Stimulated activated CD4-positive, alpha-beta T cell treated with anti-CD3 and anti-CD28 coated beads, Interleukin-4, amount 100 ng/mL, for 24 hours (primary cell): ENCODE measurements around the gene TM4SF20.

ENCODE experiments used
- DNase-seq: peaks from one replicate; pipeline ENCODE4 v3.0.0-alpha.2; 2020

Gene TM4SF20, protein sequence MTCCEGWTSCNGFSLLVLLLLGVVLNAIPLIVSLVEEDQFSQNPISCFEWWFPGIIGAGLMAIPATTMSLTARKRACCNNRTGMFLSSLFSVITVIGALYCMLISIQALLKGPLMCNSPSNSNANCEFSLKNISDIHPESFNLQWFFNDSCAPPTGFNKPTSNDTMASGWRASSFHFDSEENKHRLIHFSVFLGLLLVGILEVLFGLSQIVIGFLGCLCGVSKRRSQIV

DNA sequence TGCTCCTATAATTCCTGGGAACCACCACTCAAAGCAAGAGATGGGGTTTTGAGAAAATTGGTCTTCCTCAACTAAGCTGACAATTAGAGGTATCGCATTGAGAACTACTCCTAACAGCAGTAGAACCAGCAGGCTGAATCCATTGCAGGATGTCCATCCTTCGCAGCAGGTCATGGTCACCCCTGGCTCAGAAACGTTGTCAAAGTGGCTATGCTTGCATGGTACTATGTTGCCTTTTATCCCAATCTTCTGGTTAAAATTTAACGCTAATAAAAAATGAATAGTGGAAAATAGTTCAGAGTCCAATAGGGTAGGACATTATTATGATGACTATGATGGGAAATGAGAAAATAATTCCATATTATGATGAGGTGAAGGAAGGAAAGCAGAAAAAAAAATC, at the start of gene TM4SF20:
TM4SF20 (minus strand) TSS at position 212 of the 400 bp plus-strand sequence; CDS start at position 174, 38 bp downstream.
- DNase-seq = no peak

DNA sequence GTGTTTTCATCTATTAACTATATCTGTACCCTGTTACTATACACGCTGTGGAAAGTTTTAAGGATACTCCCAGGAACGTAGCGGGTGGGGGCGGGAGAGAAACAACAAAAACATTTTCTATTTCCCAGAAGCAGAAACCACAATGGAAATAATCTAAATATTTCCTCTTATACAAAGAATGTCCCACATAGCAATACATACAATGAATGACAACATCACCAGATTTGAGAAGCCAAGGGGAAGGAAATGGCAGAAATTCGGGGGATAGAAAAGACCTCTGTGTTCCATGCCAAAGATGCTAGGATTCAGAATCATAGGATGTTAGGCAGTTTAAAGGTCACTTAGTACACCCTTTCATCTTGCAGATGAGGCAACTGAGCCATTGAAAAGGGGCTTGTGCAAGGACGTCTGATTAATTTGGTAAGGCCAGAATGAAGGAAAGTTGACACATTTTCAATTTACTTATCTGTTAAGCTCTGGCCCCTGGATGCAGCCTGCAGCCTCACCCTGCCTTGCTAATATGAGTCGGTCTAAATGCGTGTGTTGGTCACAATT, 49.7 kb upstream of the TM4SF20 start:
- DNase-seq = no peak

DNA sequence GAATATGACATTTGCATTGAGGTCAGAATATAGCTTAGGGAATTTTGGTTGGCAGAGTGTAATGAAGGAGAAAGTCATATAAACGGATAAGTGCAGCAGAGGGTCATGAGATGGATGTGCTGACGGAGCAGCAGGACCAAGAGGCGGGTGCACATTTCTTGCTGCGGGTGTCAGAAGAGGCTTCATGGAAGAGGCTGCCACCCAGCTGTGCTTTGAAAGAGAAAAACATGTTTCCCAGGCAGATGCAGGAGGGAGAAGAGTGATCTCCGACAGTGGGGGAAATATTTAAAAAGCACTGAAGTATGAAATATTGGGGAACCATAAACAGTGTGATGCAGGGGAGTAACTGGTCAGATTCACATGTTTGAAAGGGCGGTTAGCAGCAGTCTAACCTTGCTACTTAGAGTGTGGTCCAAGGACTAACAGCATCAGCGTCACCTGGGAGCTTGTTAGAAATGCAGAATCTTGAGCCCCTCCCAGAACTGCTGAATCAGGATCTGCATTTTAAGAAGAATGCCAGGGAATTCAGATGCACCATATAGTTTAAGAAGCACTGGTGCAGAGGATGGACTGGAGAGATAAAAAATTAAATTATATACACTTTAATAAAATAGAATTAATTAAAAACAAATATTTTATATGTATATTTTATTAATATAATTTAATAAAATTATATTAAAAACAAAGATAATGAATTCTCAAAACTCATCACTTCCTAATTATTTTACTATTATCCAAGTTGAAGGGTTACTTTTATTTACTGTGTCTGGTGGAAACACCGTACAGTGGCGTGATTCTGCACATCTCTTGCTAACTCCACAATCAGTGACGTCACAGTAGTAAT, 44.8 kb upstream of the TM4SF20 start:
- no peak for DNase-seq

DNA sequence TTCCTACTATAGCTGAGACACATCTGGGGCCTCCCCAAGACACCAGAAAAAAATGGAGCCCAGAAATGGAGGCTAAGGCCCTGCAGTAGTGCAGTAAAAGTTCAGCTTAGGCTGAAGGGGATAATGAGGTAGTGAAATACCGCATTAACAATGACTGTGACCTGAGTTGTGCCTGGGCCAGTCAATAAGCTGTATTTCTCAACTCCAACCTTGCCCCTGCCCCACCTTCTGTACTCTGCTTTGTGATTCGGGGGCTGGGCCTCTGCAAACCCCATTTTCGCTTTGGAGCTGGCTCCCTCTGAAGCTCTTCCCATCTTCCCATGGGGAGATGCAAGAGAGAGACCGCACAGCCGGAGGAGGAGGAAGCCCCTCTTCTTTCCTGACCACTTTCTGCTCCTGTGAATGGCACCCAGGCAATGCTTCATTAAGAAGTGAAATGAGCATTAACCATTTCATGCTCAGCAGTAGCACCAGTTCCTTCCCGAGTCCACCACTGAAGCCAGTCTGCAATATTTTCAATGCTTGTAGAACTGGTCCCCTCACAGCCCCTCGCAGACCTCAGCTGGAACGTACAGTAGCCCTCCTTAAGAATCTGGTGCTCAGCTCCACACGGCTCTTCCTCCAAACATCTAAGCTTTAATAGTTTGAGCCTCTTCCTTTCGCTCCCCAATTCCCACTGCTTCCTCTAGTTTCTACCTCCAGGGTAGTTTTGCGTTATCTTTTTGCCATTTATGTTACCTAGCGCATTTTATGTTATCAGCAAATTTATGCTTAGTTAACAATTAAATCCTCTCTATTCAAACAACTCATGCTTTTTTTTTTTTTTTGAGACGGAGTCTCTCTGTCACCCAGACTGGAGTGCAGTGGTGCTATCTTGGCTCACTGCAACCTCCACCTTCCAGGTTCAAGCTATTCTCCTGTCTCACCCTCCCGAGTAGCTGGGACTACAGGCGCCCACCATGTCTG, 41.3 kb upstream of the TM4SF20 start:
- DNase-seq = no peak

DNA sequence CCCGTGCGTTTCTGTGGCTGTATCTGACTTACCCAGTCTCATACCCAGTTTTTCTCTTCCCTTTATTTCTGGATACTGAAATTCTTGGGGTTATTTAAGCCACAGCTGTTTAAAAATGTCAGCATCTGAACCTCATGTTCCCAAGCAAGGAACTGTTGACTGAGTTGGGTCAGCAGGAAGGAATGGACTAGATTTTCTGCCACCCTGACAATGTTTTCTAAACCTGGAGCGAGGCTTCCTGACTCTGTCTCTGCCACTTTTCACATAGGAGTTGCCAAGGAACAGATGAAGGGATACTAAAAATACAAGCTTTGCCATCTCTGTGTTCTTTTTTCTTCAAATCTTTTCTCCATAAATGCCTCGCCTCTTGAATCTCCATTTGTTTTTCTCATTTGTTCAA, 37.6 kb upstream of the TM4SF20 start:
- no peak for DNase-seq

DNA sequence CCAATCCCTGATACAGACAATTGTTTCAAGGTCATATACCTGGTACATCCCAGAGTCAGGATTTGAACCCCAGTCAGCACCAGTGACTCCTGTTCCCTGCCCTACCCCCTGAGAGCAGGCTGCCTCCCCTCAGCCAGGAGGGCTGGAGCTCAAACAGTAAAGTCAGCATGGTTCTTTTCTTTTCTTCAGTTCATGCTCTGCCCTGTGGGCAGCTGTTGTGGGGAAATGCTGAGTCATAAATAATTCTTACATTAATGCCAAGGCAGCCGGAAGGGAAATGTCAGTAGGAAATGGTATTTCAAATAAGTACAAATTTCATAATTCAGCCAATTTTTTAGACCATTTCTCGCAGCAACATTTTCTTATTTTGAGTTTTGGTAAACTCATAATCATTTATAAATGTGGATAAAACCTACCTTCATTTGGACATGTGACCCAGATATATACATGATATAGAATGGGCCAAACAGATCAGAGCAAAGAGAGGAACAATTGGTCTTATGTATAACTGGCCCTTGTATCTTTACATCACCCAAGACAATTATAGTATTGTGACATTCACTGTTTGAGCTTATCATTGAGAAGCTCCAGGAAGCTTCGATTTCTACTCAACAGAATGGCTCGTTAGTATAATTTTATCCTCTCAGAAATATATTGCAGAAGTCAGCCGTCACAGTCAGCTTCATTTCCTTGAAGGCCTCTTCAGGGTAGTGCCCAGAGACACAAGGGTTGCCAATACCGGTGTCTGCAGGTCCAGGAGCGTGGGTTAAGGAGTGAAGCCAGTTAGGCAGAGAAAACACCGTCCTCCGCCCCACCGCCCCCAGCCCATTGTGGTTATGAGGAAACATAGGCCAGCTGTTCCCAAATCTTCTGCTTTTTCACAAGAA, 36.7 kb upstream of the TM4SF20 start:
- DNase-seq = no peak

DNA sequence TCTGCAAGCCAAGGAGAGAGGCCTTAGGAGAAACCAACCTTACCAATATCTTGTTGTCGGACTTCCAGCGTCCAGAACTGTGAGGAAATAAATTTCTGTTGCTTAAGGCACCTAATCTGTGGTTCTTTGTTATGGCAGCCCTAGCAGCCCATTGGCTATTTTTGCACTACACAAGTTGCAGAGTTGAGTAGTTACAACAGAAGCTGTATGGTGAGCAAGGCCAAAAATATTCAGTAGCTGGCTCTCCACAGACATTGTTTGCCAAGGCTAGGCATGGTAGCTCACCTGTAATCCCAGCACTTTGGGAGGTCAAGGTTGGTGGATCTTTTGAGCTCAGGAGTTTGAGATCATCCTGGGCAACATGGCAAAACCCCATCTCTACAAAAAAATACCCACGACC, 35.7 kb upstream of the TM4SF20 start:
- no peak for DNase-seq

DNA sequence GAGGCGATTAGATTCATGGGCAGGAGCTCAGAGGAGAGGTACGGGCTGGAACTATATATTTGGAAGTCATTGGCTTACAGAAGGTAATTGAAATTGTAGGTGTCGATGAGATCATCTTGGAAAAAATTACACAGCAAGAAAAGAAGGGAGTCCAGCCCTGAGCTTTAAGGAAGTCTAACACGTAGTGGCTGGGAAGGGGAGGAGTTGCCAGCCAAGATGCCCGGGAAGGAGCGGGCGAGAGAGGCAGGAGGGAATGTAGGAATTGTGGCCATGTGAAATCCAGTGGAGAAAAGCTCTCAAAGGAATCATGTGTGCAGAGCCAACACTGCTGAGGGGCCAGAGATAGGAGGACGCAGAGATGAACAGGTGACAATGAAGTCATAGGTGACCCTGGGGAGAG, 34.3 kb upstream of the TM4SF20 start:
- DNase-seq = no peak

DNA sequence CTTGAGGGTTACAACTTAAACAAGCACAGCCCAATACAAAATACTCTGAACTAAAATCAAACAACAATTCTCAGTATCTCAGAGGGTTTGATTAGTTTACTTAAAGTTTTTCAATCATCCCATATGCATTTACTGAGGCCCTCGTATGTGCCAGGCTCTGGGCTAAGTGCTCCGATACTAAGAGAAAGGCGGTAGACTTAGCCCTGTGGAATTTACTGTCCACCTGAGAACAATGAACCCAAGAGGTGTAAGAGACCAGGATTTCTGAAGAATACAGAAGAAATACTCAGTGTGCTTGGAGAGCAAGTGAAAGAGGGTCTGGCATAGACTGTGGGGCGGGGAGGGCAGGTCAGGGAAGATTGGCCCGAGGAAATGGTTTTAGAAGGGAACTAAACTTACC, 33.8 kb upstream of the TM4SF20 start:
- DNase-seq = no peak

DNA sequence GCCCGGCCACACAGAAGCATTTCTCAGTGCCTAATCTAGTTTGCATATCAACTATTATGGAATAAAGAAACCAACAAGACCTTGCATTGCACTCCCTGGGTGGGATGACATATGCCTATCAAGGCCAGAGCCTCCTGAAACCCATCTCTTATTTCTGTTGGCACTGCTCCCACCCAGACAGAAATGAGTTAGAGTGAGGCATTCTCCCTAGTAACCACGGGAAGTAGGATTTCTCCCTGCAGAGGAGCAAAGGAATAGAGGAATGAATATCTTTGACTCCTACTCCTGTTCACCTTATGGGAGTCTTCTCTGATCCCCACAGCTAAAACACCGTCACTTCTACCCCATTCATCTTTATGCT, 32.9 kb upstream of the TM4SF20 start:
- DNase-seq = no peak

DNA sequence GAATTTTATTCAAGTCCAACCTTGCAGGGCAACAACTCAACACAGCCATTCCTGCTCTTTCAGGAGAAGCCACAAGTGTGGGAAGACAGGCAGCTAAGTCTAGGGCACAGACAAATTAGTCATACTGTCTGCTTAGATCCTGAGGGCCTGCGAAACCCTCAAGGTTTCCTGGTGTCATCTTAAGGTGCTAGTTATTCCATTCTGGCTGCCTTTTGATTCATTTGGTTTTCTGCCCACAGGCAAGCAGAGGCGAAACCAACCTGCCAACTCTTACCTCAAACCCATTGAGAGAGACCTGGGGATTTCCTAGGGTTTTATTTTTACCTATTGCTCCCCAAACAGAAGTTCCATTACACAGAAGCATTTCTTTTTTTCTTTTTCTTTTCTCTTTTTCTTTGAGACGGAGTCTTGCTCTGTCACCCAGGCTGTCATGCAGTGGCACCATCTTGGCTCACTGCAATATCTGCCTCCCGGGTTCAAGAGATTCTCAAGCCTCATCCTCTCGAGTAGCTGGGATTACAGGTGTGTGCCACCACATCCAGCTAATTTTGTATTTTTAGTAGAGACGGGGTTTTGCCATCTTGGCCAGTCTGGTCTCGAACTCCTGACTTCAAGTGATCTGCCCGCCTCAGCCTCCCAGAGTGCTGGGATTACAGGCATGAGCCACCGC, 32.3 kb upstream of the TM4SF20 start:
- DNase-seq = peak; percentile 79

DNA sequence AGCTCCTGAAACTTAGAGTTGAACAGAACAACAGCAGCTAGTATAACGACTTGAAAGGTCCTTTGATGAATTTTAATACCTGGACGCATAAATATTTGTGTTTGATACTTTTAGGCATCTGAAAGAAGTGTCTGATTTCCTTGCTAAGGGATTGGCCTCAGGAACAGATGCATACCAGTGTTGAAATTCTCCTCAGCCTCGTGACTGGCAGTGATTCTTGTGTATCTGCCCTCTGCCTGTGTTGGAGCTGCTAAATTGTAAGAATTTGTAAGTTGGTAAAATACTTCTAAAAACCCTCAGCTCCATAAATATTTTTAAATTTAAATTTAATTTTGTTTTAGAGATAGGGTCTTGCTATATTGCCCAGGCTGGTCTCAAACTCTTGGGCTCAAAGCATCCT, 31.1 kb upstream of the TM4SF20 start:
- no peak for DNase-seq

DNA sequence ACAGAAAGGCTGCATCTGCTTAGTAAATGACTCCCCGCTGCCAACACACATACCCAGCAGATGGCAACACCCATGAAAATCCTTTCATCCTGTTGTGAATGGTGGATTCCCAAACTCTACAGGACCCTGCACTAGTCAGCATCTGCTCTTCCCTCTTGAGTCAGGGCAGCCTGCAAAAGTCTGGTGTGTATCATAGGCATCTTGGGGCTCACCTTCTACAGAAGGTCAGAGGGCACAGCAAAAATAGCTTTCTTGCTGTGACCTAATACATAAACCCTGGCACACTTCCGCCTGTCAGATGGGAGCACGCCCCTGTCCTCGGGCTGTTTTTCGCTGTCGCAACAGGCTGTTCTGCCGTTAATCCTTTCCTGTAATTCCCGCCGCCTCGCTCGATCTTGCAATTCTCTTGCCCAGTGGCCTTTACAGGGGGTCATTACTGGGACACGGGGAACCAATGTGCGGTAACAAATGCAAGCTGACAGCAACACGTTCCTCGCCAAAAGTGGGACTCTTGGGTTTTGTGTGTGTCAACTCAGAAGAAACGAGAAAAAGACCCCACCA, 28.6 kb upstream of the TM4SF20 start:
- DNase-seq = no peak

DNA sequence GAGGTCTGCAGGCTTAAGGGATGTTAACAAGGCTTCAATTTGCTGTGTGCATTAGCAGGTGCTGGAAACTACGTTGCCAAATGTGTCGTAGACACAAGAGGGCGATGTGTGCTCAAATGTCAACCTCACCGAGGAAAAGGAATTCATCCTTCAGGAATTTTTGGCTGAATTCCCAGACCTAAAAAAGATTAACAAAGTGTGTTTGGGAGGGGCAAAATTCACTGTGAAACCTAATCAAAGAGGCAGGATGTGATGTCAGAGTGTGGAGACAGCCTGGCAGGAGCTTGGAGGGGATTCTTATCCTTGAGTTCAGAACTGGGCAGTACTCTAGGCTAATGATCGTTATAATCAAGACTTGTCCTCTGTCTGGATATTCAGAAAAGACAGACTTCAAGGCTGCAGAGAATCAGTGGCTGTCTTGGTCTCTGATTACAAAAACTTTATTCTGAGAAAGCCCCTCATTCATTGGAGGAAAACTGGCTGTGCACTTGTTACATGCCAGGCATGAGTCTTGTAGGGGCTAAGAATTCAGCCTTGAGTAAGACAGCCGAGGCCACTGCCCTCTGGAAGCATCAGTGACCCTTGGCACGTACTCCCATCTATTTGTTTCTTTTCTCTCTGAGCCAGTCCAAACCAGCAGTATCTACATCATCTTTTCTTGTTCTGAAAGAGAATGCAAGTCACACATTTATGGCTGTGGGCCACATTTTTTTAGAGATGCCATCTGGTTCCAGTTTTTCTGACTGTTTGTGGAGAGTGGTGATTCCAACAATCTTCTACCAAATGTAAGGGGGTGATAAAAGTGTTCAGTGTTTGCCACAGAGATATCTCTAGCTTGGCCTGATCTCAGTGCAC, 27.3 kb upstream of the TM4SF20 start:
- DNase-seq = no peak

DNA sequence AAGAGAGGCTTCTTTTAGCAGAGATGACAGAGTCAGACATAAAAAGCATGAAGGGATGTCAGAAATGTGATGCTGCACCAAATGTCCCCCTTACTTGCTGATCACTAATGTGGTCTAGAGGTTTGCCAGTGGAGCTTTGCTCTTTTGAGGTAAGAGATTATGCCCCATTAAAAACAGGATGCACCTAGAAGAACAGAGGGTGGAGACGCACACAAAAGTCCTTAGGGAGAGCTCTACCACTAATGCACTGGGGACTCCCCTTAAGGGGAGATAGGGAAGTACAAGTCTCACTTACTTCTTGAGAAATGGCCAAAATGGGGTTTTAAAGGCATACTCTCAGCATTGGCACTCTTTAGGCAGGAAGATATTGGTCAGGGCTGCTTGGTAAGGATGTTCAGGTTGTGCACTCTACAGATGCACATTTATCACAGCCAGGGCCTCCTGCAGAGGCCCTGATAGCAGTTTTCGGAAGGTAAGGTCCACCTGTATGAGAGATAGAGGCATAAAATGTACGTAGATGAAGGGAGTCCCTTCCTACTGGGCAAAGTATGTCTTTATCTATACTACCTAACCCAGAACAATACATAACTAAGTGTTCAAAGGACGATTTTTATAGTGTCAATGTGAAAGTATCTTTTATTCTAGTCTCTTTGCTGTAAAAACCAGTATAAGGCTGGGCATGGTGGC, 25.6 kb upstream of the TM4SF20 start:
- DNase-seq = no peak

DNA sequence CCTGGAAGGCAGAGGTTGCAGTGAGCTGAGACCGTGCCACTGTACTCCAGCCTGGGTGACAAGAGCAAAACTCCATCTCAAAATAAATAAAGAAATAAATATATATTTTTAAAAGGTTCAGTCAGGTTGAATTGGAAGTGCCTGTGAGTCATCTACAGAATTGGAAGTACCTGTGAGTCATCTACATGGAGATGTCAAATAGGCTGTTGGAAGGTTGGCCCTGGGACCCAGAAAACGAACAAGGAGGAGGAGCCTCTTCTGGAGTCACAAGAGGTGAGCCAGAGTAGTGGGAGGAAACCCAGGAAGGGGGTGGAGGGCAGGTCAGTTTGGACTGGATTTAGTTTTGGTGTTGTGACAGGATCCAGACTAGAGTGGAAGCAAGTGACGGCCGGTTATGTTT, 23.9 kb upstream of the TM4SF20 start:
- DNase-seq = peak; percentile 13

DNA sequence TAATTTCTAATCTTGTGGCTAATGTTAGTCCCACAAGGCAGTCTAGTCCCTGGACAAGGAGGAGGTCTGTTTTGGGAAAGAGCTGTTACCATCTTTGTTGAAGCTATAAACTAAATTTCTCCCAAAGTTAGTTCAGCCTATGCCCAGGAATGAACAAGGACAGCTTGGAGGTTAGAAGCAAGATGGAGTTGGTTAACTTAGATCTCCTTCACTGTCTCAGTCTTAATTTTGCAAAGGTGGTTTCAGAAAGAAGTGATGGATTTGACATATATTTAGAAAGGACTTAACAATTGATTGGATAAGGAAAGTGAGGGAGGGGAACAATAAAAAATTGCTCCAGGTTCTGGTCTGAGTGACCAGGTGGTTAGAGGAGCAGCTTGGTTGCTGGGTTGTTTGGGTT, 23.2 kb upstream of the TM4SF20 start:
- no peak for DNase-seq

DNA sequence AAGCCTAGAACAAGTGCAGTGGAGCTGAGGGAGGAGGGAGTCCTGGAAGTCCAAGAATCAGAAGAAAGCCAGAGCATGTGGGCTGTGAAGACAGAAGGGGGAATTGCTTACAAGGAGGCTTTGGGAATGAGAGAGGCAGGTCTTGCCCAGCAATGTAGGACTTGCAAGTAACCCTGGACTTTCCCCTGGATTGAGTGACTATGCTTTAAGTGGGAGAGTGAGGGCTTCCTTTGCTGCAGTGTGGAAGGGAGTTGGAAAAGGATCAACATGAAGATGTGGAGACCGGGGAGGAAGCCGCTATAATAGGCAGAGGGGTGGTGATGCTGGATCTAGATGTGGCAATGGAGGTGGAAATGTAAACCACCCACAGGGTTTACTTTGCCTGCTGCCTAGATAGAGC, 22.4 kb upstream of the TM4SF20 start:
- no peak for DNase-seq
